Lung (tissue), 16 donors: Measurements from ENCODE around the gene ELL. TPM values are rescaled to one million over a fixed set of nuclear protein-coding genes. Genes with fewer than 3 reads are reported as not detected.

Source experiments
- ATAC-seq: fragments of 200-7000 bp; cut with Tn5 transposase; one replicate; pipeline ENCODE4 v1.9.1; 2020; ENCODE audit warnings: moderate number of reproducible peaks; ENCODE audit not compliant: insufficient read depth, low FRiP score
- DNase-seq, 3 donors: peaks; one replicate each; pipeline ENCODE4 v3.0.0-alpha.2; 2013 to 2017
- H3K27ac ChIP-seq, 2 donors: one replicate each; pipeline ENCODE4 v1.5.1; 2013; ENCODE audit warnings: mild to moderate bottlenecking in 2 of 2, moderate library complexity in 2 of 2, control low read depth in 1 of 2, inconsistent platforms in 1 of 2, low read depth in 1 of 2, low read length in 1 of 2
- H3K27me3 ChIP-seq, 3 donors: one replicate each; pipeline ENCODE4 v1.5.1; 2013; ENCODE audit warnings: low read length in 2 of 3; ENCODE audit not compliant: control insufficient read depth in 3 of 3, insufficient read depth in 3 of 3
- H3K36me3 ChIP-seq, 4 donors: one replicate each; pipeline ENCODE4 v1.5.1; 2013; ENCODE audit warnings: low read length in 4 of 4, mild to moderate bottlenecking in 1 of 4, moderate library complexity in 1 of 4; ENCODE audit not compliant: control insufficient read depth in 4 of 4, insufficient read depth in 4 of 4
- H3K4me1 ChIP-seq, 5 donors: one replicate each; pipeline ENCODE4 v1.5.1; 2013; ENCODE audit warnings: low read length in 5 of 5, mild to moderate bottlenecking in 2 of 5, moderate library complexity in 1 of 5; ENCODE audit not compliant: control insufficient read depth in 5 of 5, insufficient read depth in 5 of 5
- H3K4me3 ChIP-seq: one replicate; pipeline ENCODE4 v1.5.1; 2013; ENCODE audit warnings: mild to moderate bottlenecking, control low read depth, moderate library complexity
- H3K9ac ChIP-seq, 2 donors: one replicate each; pipeline ENCODE4 v1.5.1; 2013; ENCODE audit warnings: low read length in 2 of 2, control low read depth in 1 of 2; ENCODE audit not compliant: insufficient read depth in 1 of 2
- H3K9me3 ChIP-seq, 4 donors: one replicate each; pipeline ENCODE4 v1.5.1; 2013; ENCODE audit warnings: low read length in 3 of 4, mild to moderate bottlenecking in 1 of 4, moderate library complexity in 1 of 4; ENCODE audit not compliant: control insufficient read depth in 4 of 4, insufficient read depth in 3 of 4
- CTCF ChIP-seq: IDR thresholded peaks from 2 replicates; pipeline ENCODE4 v1.5.1; 2012; ENCODE audit warnings: mild to moderate bottlenecking; ENCODE audit errors: control extremely low read depth, extremely low read depth
- WGBS, 2 donors: extraction: QIAGEN DNeasy Blood & Tissue Kit; methylation state at CpG; one replicate each; pipeline ENCODE4 v1.1.7; 2013; 5-methylcytosine and 5-hydroxymethylcytosine counted together
- long read RNA-seq, 5 donors: transcript quantifications; one replicate each; lab custom pipeline, GENCODE V29; 2026
- polyA plus RNA-seq, 2 donors: library from polyadenylated mRNA; stranded (reverse); fragments of 200-250 nt; gene quantifications; one replicate each; pipeline ENCODE4 v1.2.1, GENCODE V29; 2013
- total RNA-seq, 2 donors: library from RNA; depleted of rRNA in 1 of 2; stranded (reverse); fragments of >200 nt in 1 of 2; gene quantifications; one replicate each; pipeline ENCODE4 v1.2.1, GENCODE V29; 2014 to 2021
- donor health status: control.
- donor health status: control.
- donor health status: Bipolar disorder and iron deficiency.
- donor health status: healthy.
- donor health status: DM: yes; HTN: yes; CAD: no.

The ELL gene
- 10 to 100 TPM; 17.5 to 23.8 TPM for total RNA-seq
- 10 to 100 TPM in 1 of 2 donors, 1 to 10 TPM in 1; 9.3 to 26.8 TPM for polyA plus RNA-seq
- long read RNA-seq, donor 1, result 0 reads
- long read RNA-seq, donor 2, partial matches to known transcripts, result 0 of 1 reads
- long read RNA-seq, donor 2, other reads (novel, unspliced or antisense), result 0 of 1 reads
- long read RNA-seq, donor 3, partial matches to known transcripts, result 0 of 2 reads
- long read RNA-seq, donor 3, other reads (novel, unspliced or antisense), result 0 of 2 reads
- long read RNA-seq, donor 4, result 0 reads
- long read RNA-seq, donor 5, full-length matches to known transcripts, result 3 of 89 reads
- long read RNA-seq, donor 5, partial matches to known transcripts, result 86 of 89 reads
- long read RNA-seq, donor 5, other reads (novel, unspliced or antisense), result 0 of 89 reads

- H3K4me3 ChIP-seq, result peak within 1 kb of the TSS; percentile 94
- no peak for DNase-seq
- H3K4me1 ChIP-seq, result peaks cover 0 to 10% (median 8%) of the 10 kb centered on the region in 5 donors
- ATAC-seq, result peak; percentile 1
- H3K9me3 ChIP-seq, result no peaks in the 10 kb centered on the region
- 1% methylated on average over 52 of the region's 52 CpGs for WGBS, 2 donors
- no peaks in the 10 kb centered on the region for H3K36me3 ChIP-seq
- H3K27me3 ChIP-seq, result no peaks in the 10 kb centered on the region
- no peak for TF ChIP-seq CTCF
- H3K9ac ChIP-seq, result peak within 1 kb of the TSS; percentile 46 to 84
- H3K27ac ChIP-seq, result peak within 1 kb of the TSS; percentile 97 to 99
These were observed at the start of gene ELL for GRCh38 chr19:18521692-18522123. Gene ELL, minus strand, starts transcription at chr19:18522070. Its CDS starts 15 bp downstream, at chr19:18522055.

- Histone ChIP-seq H3K4me1 (peaks cover 7 to 11% (median 10%) of the 10 kb centered on the region in 5 donors), H3K27me3 (no peaks in the 10 kb centered on the region), H3K4me3 (no peak overlapping the region), H3K9ac (no peak overlapping the region), H3K9me3 (peaks cover 0 to 2% (median 0%) of the 10 kb centered on the region in 4 donors), H3K36me3 (peaks cover 24 to 50% (median 29%) of the 10 kb centered on the region in 4 donors), H3K27ac (no peak overlapping the region)
- DNase-seq (no peak), ATAC-seq (no peak)
- WGBS, 2 donors, result 89 to 96% methylated on average over 13 to 15 of the region's 15 CpGs
- no peak for TF ChIP-seq CTCF
These were observed 46.5 kb upstream of the ELL start for GRCh38 chr19:18568367-18568766.

GRCh38 chr19:18566953-18567352, 45.1 kb upstream of the ELL start:
- no peak overlapping the region for H3K9ac ChIP-seq
- DNase-seq, result no peak
- H3K4me1 ChIP-seq, result peaks cover 0 to 3% (median 2%) of the 10 kb centered on the region in 5 donors
- no peak for ATAC-seq
- WGBS, 2 donors, result 95 to 97% methylated on average over 8 of the region's 8 CpGs
- no peaks in the 10 kb centered on the region for H3K27me3 ChIP-seq
- peaks cover 20 to 53% (median 27%) of the 10 kb centered on the region in 4 donors for H3K36me3 ChIP-seq
- no peak overlapping the region for H3K4me3 ChIP-seq
- no peak overlapping the region for H3K27ac ChIP-seq
- peaks cover 0 to 2% (median 0%) of the 10 kb centered on the region in 4 donors for H3K9me3 ChIP-seq
- TF ChIP-seq CTCF, result no peak
